ENCODE results near the gene METRNL. TPM values are rescaled to one million over a fixed set of nuclear protein-coding genes. Genes with fewer than 3 reads are reported as not detected.
"Not testable (repeated sequence)": the region's sequence is repeated elsewhere in the genome, so short reads cannot be mapped to it uniquely, and the experiment has no call there.

The METRNL gene
- total RNA-seq, 1 donor from 2014 or later: 14.7 TPM

DNA sequence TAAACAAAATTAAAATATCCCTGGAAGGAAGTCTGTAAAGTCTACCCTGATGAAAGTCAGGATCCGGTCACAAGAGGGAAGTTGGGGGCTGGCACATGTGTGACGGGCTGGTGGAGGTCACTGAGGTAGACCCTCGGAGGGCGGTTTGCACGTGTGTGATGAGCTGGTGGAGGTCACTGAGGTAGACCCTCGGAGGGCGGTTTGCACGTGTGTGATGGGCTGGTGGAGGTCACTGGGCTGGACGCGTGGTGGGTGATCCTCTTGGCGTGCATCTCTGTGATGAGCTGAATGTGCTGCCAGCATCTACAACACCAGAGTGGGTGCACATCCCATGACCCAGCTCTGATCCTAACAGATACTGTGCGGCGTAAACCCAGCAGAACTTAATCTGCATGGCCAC lies 43.7 kb upstream of the METRNL start:
- Mint-ChIP-seq H3K4me3 (no peak overlapping the region), H3K36me3 (ENCODE audit: low read depth) (peaks cover 27% of the 10 kb centered on the region), H3K4me1 (peaks cover 22% of the 10 kb centered on the region), H3K9me3 (no peaks in the 10 kb centered on the region), H3K27ac (ENCODE audit: unreplicated experiment) (no peak overlapping the region), H3K27me3 (ENCODE audit: low read depth) (no peaks in the 10 kb centered on the region)
- TF ChIP-seq CTCF (conservative IDR thresholded peaks at IDR 0.05): no peak
- DNase-seq (ENCODE audit: low read depth, low spot score): no peak

DNA sequence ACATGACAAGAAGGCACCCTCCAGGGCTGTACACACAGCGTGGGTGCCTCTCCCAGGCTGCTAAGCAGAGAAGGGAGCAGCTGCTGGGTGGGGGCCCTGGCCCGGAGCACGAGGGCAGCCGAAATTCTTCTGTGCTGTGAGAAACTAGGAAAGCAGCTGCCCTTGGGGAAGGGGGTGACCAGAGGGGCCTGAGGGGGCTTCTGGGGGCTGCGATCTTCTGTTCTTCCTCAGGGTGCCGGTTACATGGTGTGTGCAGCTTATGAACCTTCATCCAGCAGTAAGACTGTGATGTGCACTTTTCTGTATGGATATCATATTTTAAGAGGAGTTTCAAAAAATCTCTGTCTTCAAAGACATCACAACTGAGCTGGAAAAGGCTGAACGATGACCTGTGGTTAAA lies 43.2 kb upstream of the METRNL start:
- peaks cover 30% of the 10 kb centered on the region for H3K36me3 Mint-ChIP-seq (ENCODE audit: low read depth)
- no peak for TF ChIP-seq CTCF (conservative IDR thresholded peaks at IDR 0.05)
- peaks cover 3% of the 10 kb centered on the region for H3K9me3 Mint-ChIP-seq
- no peak for DNase-seq (ENCODE audit: low read depth, low spot score)
- no peak overlapping the region for H3K4me3 Mint-ChIP-seq
- H3K27me3 Mint-ChIP-seq (ENCODE audit: low read depth): no peaks in the 10 kb centered on the region
- peaks cover 22% of the 10 kb centered on the region for H3K4me1 Mint-ChIP-seq
- no peak overlapping the region for H3K27ac Mint-ChIP-seq (ENCODE audit: unreplicated experiment)

- TF ChIP-seq CTCF (conservative IDR thresholded peaks at IDR 0.05): no peak
- Mint-ChIP-seq H3K27ac (ENCODE audit: unreplicated experiment) (peak overlapping the region; percentile 3), H3K27me3 (ENCODE audit: low read depth) (no peaks in the 10 kb centered on the region), H3K4me1 (peaks cover 22% of the 10 kb centered on the region), H3K4me3 (no peak overlapping the region), H3K9me3 (peaks cover 7% of the 10 kb centered on the region), H3K36me3 (ENCODE audit: low read depth) (peaks cover 35% of the 10 kb centered on the region)
- no peak for DNase-seq (ENCODE audit: low read depth, low spot score)
Measured at GRCh38 chr17:83036666-83037065, 42.7 kb upstream of the METRNL start.

DNA sequence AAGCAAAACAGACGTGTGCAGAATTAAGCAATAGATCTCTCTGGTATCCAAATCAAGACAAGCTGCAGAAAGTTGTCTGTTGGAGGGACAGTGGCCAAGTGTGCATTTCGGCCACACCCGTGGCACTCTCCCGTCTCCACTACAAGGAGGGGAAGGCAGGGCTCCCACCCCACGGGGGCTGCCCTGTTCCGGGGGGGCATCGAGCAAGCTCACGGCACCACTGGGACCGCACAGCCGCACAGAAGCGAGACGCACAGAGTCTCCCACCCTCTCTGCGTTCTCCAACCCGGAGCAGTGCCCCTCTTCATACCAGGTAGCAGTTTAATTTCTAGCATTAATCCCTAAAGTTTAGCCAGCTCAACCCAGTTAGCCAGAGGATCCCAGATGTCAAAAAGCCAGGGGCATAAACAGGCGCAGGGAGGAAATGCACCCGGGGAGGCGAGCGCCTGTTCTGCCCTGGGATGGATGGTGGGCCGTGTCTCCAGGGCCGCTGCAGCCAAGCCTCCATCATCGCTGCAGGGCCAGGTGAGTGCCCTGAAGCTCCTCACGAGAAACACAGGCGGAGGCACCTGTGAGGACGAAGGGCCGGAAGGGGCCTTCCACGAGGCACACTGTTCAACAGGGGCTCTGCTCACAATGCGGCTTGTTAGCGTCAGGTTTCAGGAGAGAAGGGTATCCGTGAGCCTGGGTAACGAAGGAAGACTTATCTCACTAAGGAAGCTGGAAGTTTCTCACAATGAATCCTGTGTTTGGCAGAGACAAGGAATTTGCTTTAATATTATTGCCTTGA lies 42.1 kb upstream of the METRNL start:
- H3K27ac Mint-ChIP-seq (ENCODE audit: unreplicated experiment): peak overlapping the region; percentile 93
- peaks cover 37% of the 10 kb centered on the region for H3K36me3 Mint-ChIP-seq (ENCODE audit: low read depth)
- H3K9me3 Mint-ChIP-seq: peaks cover 9% of the 10 kb centered on the region
- no peak for DNase-seq (ENCODE audit: low read depth, low spot score)
- H3K27me3 Mint-ChIP-seq (ENCODE audit: low read depth): no peaks in the 10 kb centered on the region
- no peak overlapping the region for H3K4me3 Mint-ChIP-seq
- no peak for TF ChIP-seq CTCF (conservative IDR thresholded peaks at IDR 0.05)
- peaks cover 22% of the 10 kb centered on the region for H3K4me1 Mint-ChIP-seq

DNA sequence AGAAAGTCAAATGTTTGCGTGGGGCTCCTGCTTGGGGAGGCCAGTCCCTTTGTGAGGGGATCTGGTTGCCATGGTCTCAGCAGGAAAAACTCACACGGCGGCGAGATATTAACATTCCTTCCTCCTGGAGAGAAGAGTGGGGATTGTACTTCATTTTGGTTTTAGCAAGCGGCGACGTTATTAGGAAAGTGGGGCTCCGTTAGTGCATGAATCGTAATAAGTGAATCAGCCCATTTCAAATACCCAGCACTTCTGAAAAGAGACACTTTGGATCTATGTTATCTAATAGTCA lies 41.6 kb upstream of the METRNL start:
- H3K4me1 Mint-ChIP-seq: peaks cover 22% of the 10 kb centered on the region
- no peaks in the 10 kb centered on the region for H3K27me3 Mint-ChIP-seq (ENCODE audit: low read depth)
- no peak for DNase-seq (ENCODE audit: low read depth, low spot score)
- H3K4me3 Mint-ChIP-seq: no peak overlapping the region
- peaks cover 15% of the 10 kb centered on the region for H3K9me3 Mint-ChIP-seq
- peak overlapping the region; percentile 93 for H3K27ac Mint-ChIP-seq (ENCODE audit: unreplicated experiment)
- peaks cover 38% of the 10 kb centered on the region for H3K36me3 Mint-ChIP-seq (ENCODE audit: low read depth)
- no peak for TF ChIP-seq CTCF (conservative IDR thresholded peaks at IDR 0.05)

DNA sequence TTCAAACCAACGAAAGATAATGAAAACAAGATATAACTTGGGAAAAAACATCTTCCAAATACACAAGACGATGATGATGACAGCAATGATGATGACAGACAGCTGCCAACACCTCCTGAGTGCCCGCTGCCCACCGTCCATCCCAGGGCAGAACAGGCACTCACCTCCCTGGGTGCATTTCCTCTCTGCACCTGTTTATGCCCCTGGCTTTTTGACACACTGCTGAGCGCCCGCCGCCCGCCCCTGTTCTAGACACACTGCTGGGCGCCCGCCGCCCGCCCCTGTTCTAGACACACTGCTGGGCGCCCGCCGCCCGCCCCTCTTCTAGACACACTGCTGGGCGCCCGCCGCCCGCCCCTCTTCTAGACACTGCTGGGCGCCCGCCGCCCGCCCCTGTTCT lies 40.4 kb upstream of the METRNL start:
- not testable (repeated sequence) for H3K4me3 Mint-ChIP-seq; H3K27ac Mint-ChIP-seq (ENCODE audit: unreplicated experiment); H3K27me3 Mint-ChIP-seq (ENCODE audit: low read depth); DNase-seq (ENCODE audit: low read depth, low spot score)
- Mint-ChIP-seq H3K9me3 (peaks cover 22% of the 10 kb centered on the region), H3K4me1 (peaks cover 22% of the 10 kb centered on the region), H3K36me3 (ENCODE audit: low read depth) (peaks cover 46% of the 10 kb centered on the region)

All from neural crest cell (in vitro differentiated cells).